Measurements from ENCODE around the gene P2RX7.

DNA sequence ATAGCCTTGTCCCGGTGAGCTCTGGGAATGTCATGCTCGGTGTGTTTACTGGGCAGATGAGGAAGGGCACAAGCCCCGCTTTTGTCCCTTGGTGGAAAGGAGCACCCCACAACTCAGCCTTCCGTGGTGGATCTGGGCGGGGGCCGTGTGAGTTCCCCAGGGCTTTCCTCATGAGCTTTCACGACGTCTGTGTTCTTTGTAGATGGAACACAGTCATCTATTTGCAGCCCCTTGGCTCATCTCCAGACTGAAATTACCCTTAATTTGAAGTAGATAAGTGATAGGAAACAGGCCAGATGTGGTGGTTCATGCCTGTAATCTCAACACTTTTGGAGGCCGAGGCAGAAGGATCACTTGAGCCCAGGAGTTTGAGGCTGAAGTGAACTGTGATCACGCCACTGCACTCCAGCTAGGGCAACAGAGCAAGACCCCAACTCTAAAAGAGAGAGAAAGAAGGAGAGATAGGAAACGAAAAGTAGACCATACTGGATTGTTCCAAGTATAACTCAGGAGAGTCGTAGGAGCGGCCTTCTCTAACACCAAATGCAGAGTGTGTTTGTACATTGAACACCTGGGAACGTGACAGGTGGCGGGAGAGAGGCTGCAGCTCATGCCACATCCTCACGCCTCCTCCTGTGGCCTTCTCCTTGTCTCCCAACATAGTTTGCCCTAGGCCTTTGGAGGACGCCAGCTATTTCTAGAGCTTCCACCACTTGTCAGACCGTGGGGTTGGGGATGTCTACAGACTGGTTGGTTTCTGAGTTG, 86.1 kb downstream of the P2RX7 start:
- TF ChIP-seq, protein P1, sequence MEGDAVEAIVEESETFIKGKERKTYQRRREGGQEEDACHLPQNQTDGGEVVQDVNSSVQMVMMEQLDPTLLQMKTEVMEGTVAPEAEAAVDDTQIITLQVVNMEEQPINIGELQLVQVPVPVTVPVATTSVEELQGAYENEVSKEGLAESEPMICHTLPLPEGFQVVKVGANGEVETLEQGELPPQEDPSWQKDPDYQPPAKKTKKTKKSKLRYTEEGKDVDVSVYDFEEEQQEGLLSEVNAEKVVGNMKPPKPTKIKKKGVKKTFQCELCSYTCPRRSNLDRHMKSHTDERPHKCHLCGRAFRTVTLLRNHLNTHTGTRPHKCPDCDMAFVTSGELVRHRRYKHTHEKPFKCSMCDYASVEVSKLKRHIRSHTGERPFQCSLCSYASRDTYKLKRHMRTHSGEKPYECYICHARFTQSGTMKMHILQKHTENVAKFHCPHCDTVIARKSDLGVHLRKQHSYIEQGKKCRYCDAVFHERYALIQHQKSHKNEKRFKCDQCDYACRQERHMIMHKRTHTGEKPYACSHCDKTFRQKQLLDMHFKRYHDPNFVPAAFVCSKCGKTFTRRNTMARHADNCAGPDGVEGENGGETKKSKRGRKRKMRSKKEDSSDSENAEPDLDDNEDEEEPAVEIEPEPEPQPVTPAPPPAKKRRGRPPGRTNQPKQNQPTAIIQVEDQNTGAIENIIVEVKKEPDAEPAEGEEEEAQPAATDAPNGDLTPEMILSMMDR (IDR thresholded peaks at IDR 0.05; ENCODE audit: poor library complexity): no peak
- no peak for TF ChIP-seq EZH2phosphoT487 (IDR thresholded peaks at IDR 0.05; ENCODE audit: low read depth, severe bottlenecking, unreplicated experiment)
